ENCODE measurements around the gene EFTUD2. TPM values are rescaled to one million over a fixed set of nuclear protein-coding genes. Genes with fewer than 3 reads are reported as not detected.

EFTUD2 gene
- total and polyA plus RNA-seq, 2 donors, result 44.0 to 65.8 TPM

- DNase-seq (ENCODE audit: low read depth in 6 of 9, low spot score in 9 of 9), result no peak
These were observed 21.3 kb upstream of the EFTUD2 start for GRCh38 chr17:44920565-44920940.

GRCh38 chr17:44919885-44920564 is 20.8 kb upstream of the EFTUD2 start:
- WGBS, result 24% methylated on average over 9 of the region's 9 CpGs
- peak in 4 of 9 donors; percentile 7 to 57 (median 36) for DNase-seq (ENCODE audit: low read depth in 6 of 9, low spot score in 9 of 9)

More at GRCh38 chr17:44920565-44920940, 21.3 kb upstream of the EFTUD2 start:
- Histone ChIP-seq H3K36me3 (ENCODE audit: control insufficient read depth in 2 of 2, insufficient read depth in 2 of 2, low read length in 1 of 2) (no peaks in the 10 kb centered on the region), H3K9me3 (ENCODE audit: control insufficient read depth in 2 of 2, insufficient read depth in 1 of 2, low read length in 1 of 2) (no peaks in the 10 kb centered on the region), H3K27ac (ENCODE audit: low read depth in 1 of 2, low read length in 1 of 2) (no peak overlapping the region), H3K4me1 (ENCODE audit: control insufficient read depth in 2 of 2, insufficient read depth in 2 of 2, low read length in 2 of 2) (no peaks in the 10 kb centered on the region), H3K4me3 (ENCODE audit: low read length in 2 of 2) (no peak overlapping the region), H3K27me3 (ENCODE audit: control insufficient read depth in 2 of 2, insufficient read depth in 1 of 2, low read length in 1 of 2) (peaks cover 0 to 63% of the 10 kb centered on the region in 2 donors)
- 73% methylated on average over 7 of the region's 7 CpGs for WGBS

GRCh38 chr17:44919411-44919810 is 20.2 kb upstream of the EFTUD2 start:
- DNase-seq (ENCODE audit: low read depth in 6 of 9, low spot score in 9 of 9), result no peak
- no peaks in the 10 kb centered on the region for H3K36me3 ChIP-seq (ENCODE audit: control insufficient read depth in 2 of 2, insufficient read depth in 2 of 2, low read length in 1 of 2)
- no peak overlapping the region for H3K27ac ChIP-seq (ENCODE audit: low read depth in 1 of 2, low read length in 1 of 2)
- no peaks in the 10 kb centered on the region for H3K9me3 ChIP-seq (ENCODE audit: control insufficient read depth in 2 of 2, insufficient read depth in 1 of 2, low read length in 1 of 2)
- peaks cover 0 to 74% of the 10 kb centered on the region in 2 donors for H3K27me3 ChIP-seq (ENCODE audit: control insufficient read depth in 2 of 2, insufficient read depth in 1 of 2, low read length in 1 of 2)
- 61% methylated on average over 2 of the region's 2 CpGs for WGBS
- no peaks in the 10 kb centered on the region for H3K4me1 ChIP-seq (ENCODE audit: control insufficient read depth in 2 of 2, insufficient read depth in 2 of 2, low read length in 2 of 2)
- no peak overlapping the region for H3K4me3 ChIP-seq (ENCODE audit: low read length in 2 of 2)

More at GRCh38 chr17:44919885-44920564, 20.8 kb upstream of the EFTUD2 start:
- no peak overlapping the region for H3K27ac ChIP-seq (ENCODE audit: low read depth in 1 of 2, low read length in 1 of 2)
- no peaks in the 10 kb centered on the region for H3K4me1 ChIP-seq (ENCODE audit: control insufficient read depth in 2 of 2, insufficient read depth in 2 of 2, low read length in 2 of 2)
- H3K36me3 ChIP-seq (ENCODE audit: control insufficient read depth in 2 of 2, insufficient read depth in 2 of 2, low read length in 1 of 2), result no peaks in the 10 kb centered on the region
- no peak overlapping the region for H3K4me3 ChIP-seq (ENCODE audit: low read length in 2 of 2)
- H3K27me3 ChIP-seq (ENCODE audit: control insufficient read depth in 2 of 2, insufficient read depth in 1 of 2, low read length in 1 of 2), result peaks cover 0 to 68% of the 10 kb centered on the region in 2 donors
- no peaks in the 10 kb centered on the region for H3K9me3 ChIP-seq (ENCODE audit: control insufficient read depth in 2 of 2, insufficient read depth in 1 of 2, low read length in 1 of 2)

- Histone ChIP-seq H3K27me3 (ENCODE audit: control insufficient read depth in 2 of 2, insufficient read depth in 1 of 2, low read length in 1 of 2) (peaks cover 0 to 83% of the 10 kb centered on the region in 2 donors), H3K36me3 (ENCODE audit: control insufficient read depth in 2 of 2, insufficient read depth in 2 of 2, low read length in 1 of 2) (no peaks in the 10 kb centered on the region), H3K4me1 (ENCODE audit: control insufficient read depth in 2 of 2, insufficient read depth in 2 of 2, low read length in 2 of 2) (no peaks in the 10 kb centered on the region), H3K4me3 (ENCODE audit: low read length in 2 of 2) (no peak overlapping the region), H3K27ac (ENCODE audit: low read depth in 1 of 2, low read length in 1 of 2) (no peak overlapping the region), H3K9me3 (ENCODE audit: control insufficient read depth in 2 of 2, insufficient read depth in 1 of 2, low read length in 1 of 2) (no peaks in the 10 kb centered on the region)
- no peak for DNase-seq (ENCODE audit: low read depth in 6 of 9, low spot score in 9 of 9)
- 91% methylated on average over 2 of the region's 2 CpGs for WGBS
These were observed 18.8 kb upstream of the EFTUD2 start for GRCh38 chr17:44918006-44918405.

GRCh38 chr17:44917456-44917855 is 18.2 kb upstream of the EFTUD2 start:
- no peak for DNase-seq (ENCODE audit: low read depth in 6 of 9, low spot score in 9 of 9)
- 99% methylated on average over 6 of the region's 6 CpGs for WGBS
- no peak overlapping the region for H3K4me3 ChIP-seq (ENCODE audit: low read length in 2 of 2)
- no peak overlapping the region for H3K27ac ChIP-seq (ENCODE audit: low read depth in 1 of 2, low read length in 1 of 2)
- H3K27me3 ChIP-seq (ENCODE audit: control insufficient read depth in 2 of 2, insufficient read depth in 1 of 2, low read length in 1 of 2), result peaks cover 0 to 83% of the 10 kb centered on the region in 2 donors
- H3K9me3 ChIP-seq (ENCODE audit: control insufficient read depth in 2 of 2, insufficient read depth in 1 of 2, low read length in 1 of 2), result no peaks in the 10 kb centered on the region
- H3K36me3 ChIP-seq (ENCODE audit: control insufficient read depth in 2 of 2, insufficient read depth in 2 of 2, low read length in 1 of 2), result no peaks in the 10 kb centered on the region
- no peaks in the 10 kb centered on the region for H3K4me1 ChIP-seq (ENCODE audit: control insufficient read depth in 2 of 2, insufficient read depth in 2 of 2, low read length in 2 of 2)

- Histone ChIP-seq H3K9me3 (ENCODE audit: control insufficient read depth in 2 of 2, insufficient read depth in 1 of 2, low read length in 1 of 2) (no peaks in the 10 kb centered on the region), H3K27me3 (ENCODE audit: control insufficient read depth in 2 of 2, insufficient read depth in 1 of 2, low read length in 1 of 2) (peaks cover 1 to 83% of the 10 kb centered on the region in 2 donors), H3K4me3 (ENCODE audit: low read length in 2 of 2) (no peak overlapping the region), H3K27ac (ENCODE audit: low read depth in 1 of 2, low read length in 1 of 2) (no peak overlapping the region), H3K36me3 (ENCODE audit: control insufficient read depth in 2 of 2, insufficient read depth in 2 of 2, low read length in 1 of 2) (no peaks in the 10 kb centered on the region), H3K4me1 (ENCODE audit: control insufficient read depth in 2 of 2, insufficient read depth in 2 of 2, low read length in 2 of 2) (no peaks in the 10 kb centered on the region)
- no peak for DNase-seq (ENCODE audit: low read depth in 6 of 9, low spot score in 9 of 9)
- WGBS, result 95% methylated on average over 10 of the region's 10 CpGs
These were observed 17.6 kb upstream of the EFTUD2 start for GRCh38 chr17:44916781-44917241.

GRCh38 chr17:44915862-44916780 is 16.9 kb upstream of the EFTUD2 start:
- peaks cover 8 to 84% of the 10 kb centered on the region in 2 donors for H3K27me3 ChIP-seq (ENCODE audit: control insufficient read depth in 2 of 2, insufficient read depth in 1 of 2, low read length in 1 of 2)
- H3K9me3 ChIP-seq (ENCODE audit: control insufficient read depth in 2 of 2, insufficient read depth in 1 of 2, low read length in 1 of 2), result no peaks in the 10 kb centered on the region
- H3K36me3 ChIP-seq (ENCODE audit: control insufficient read depth in 2 of 2, insufficient read depth in 2 of 2, low read length in 1 of 2), result no peaks in the 10 kb centered on the region
- no peak overlapping the region for H3K27ac ChIP-seq (ENCODE audit: low read depth in 1 of 2, low read length in 1 of 2)
- no peak overlapping the region for H3K4me3 ChIP-seq (ENCODE audit: low read length in 2 of 2)
- H3K4me1 ChIP-seq (ENCODE audit: control insufficient read depth in 2 of 2, insufficient read depth in 2 of 2, low read length in 2 of 2), result peaks cover 0 to 4% of the 10 kb centered on the region in 2 donors
- 94% methylated on average over 11 of the region's 11 CpGs for WGBS
- no peak for DNase-seq (ENCODE audit: low read depth in 6 of 9, low spot score in 9 of 9)

GRCh38 chr17:44915321-44915726 is 16.1 kb upstream of the EFTUD2 start, which contains the start of gene GFAP:
Gene GFAP (minus strand): TSS chr17:44915500. CDS start chr17:44915486, 14 bp downstream.
- DNase-seq (ENCODE audit: low read depth in 6 of 9, low spot score in 9 of 9), result no peak
- 91% methylated on average over 17 of the region's 17 CpGs for WGBS
- Histone ChIP-seq H3K4me1 (ENCODE audit: control insufficient read depth in 2 of 2, insufficient read depth in 2 of 2, low read length in 2 of 2) (peaks cover 0 to 4% of the 10 kb centered on the region in 2 donors), H3K27ac (ENCODE audit: low read depth in 1 of 2, low read length in 1 of 2) (no peak within 1 kb of the TSS), H3K36me3 (ENCODE audit: control insufficient read depth in 2 of 2, insufficient read depth in 2 of 2, low read length in 1 of 2) (no peaks in the 10 kb centered on the region), H3K27me3 (ENCODE audit: control insufficient read depth in 2 of 2, insufficient read depth in 1 of 2, low read length in 1 of 2) (peaks cover 11 to 84% of the 10 kb centered on the region in 2 donors), H3K4me3 (ENCODE audit: low read length in 2 of 2) (no peak within 1 kb of the TSS), H3K9me3 (ENCODE audit: control insufficient read depth in 2 of 2, insufficient read depth in 1 of 2, low read length in 1 of 2) (no peaks in the 10 kb centered on the region)

Data from thymus (tissue), 11 donors.